Measurements from ENCODE around the gene B3GALT5.
"Not testable (repeated sequence)": the region's sequence is repeated elsewhere in the genome, so short reads cannot be mapped to it uniquely, and the experiment has no call there.

Gene B3GALT5

GRCh38 chr21:39612233-39613040 is at the start of gene B3GALT5:
TSS of gene B3GALT5 (plus strand) at chr21:39612940. CDS start at chr21:39660560, 47,620 bp downstream.
- no peak for DNase-seq

GRCh38 chr21:39564200-39564599 is 48.5 kb upstream of the B3GALT5 start:
- no peak for DNase-seq

GRCh38 chr21:39567180-39567972 is 45.4 kb upstream of the B3GALT5 start:
- DNase-seq: no peak

- DNase-seq: no peak
Measured at GRCh38 chr21:39568361-39568760, 44.4 kb upstream of the B3GALT5 start.

- DNase-seq: no peak
Measured at GRCh38 chr21:39575775-39576174, 37.0 kb upstream of the B3GALT5 start.

GRCh38 chr21:39576518-39577128 is 36.1 kb upstream of the B3GALT5 start:
- no peak for DNase-seq

- no peak for DNase-seq
Measured at GRCh38 chr21:39579734-39580332, 32.9 kb upstream of the B3GALT5 start.

- no peak for DNase-seq
Measured at GRCh38 chr21:39580744-39581143, 32.0 kb upstream of the B3GALT5 start.

GRCh38 chr21:39581414-39581813 is 31.3 kb upstream of the B3GALT5 start:
- no peak for DNase-seq

GRCh38 chr21:39582749-39583148 is 30.0 kb upstream of the B3GALT5 start:
- no peak for DNase-seq

- not testable (repeated sequence) for DNase-seq
Measured at GRCh38 chr21:39583586-39583985, 29.2 kb upstream of the B3GALT5 start.

GRCh38 chr21:39587376-39587775 is 25.4 kb upstream of the B3GALT5 start:
- no peak for DNase-seq

GRCh38 chr21:39588884-39589283 is 23.9 kb upstream of the B3GALT5 start:
- DNase-seq: no peak

GRCh38 chr21:39593522-39593921 is 19.2 kb upstream of the B3GALT5 start:
- DNase-seq: no peak

- no peak for DNase-seq
Measured at GRCh38 chr21:39595465-39595864, 17.3 kb upstream of the B3GALT5 start.

- no peak for DNase-seq
Measured at GRCh38 chr21:39597595-39597994, 15.1 kb upstream of the B3GALT5 start.

GRCh38 chr21:39599191-39599970 is 13.4 kb upstream of the B3GALT5 start:
- no peak for DNase-seq

- no peak for DNase-seq
Measured at GRCh38 chr21:39601187-39601928, 11.4 kb upstream of the B3GALT5 start.

GRCh38 chr21:39602076-39602689 is 10.6 kb upstream of the B3GALT5 start:
- DNase-seq: no peak

- no peak for DNase-seq
Measured at GRCh38 chr21:39602793-39603192, 9.9 kb upstream of the B3GALT5 start.

- no peak for DNase-seq
Measured at GRCh38 chr21:39604951-39605350, 7.8 kb upstream of the B3GALT5 start.
